Prostate gland (tissue), 2 donors: Measurements from ENCODE around the gene GALNT7. TPM values are rescaled to one million over a fixed set of nuclear protein-coding genes. Genes with fewer than 3 reads are reported as not detected.

Experiments
- DNase-seq: peaks from one replicate; pipeline ENCODE4 v3.0.0-alpha.2; 2019; ENCODE audit warnings: low spot score
- H3K27ac ChIP-seq, 2 donors: fragments of 200-600 bp; sonication (generic); 2 replicates each; pipeline ENCODE4 v1.5.1; 2017 to 2019
- H3K27me3 ChIP-seq: fragments of 200-600 bp; sonication (generic); replicated peaks from 2 replicates; pipeline ENCODE4 v1.5.1; 2019; ENCODE audit not compliant: insufficient read depth
- H3K36me3 ChIP-seq, 2 donors: fragments of 200-600 bp; sonication (generic); 1 replicate in 1 of 2; 2 replicates in 1 of 2; pipeline versions ENCODE4 v1.5.1 to v1.8.1; 2017 to 2019
- H3K4me1 ChIP-seq: fragments of 200-600 bp; sonication (generic); replicated peaks from 2 replicates; pipeline ENCODE4 v1.5.1; 2019
- H3K4me3 ChIP-seq, 2 donors: fragments of 200-600 bp; sonication (generic); 2 replicates each; pipeline ENCODE4 v1.5.1; 2017 to 2019
- H3K9me3 ChIP-seq: fragments of 200-600 bp; sonication (generic); 2 replicates; pipeline ENCODE4 v1.5.1; 2017
- POLR2A ChIP-seq: fragments of 450-650 bp; IDR thresholded peaks from one replicate; pipeline ENCODE4 v1.6.1; 2016; ENCODE audit warnings: antibody characterized with exemption, mild to moderate bottlenecking
- POLR2AphosphoS5 ChIP-seq: sonication (generic); formaldehyde crosslinking; IDR thresholded peaks from one replicate; pipeline ENCODE4 v1.6.1; 2017; ENCODE audit warnings: antibody characterized with exemption
- WGBS: methylation state at CpG from one replicate; pipeline ENCODE4 v1.1.5; 2018; 5-methylcytosine and 5-hydroxymethylcytosine counted together
- intact Hi-C: fragments of 100-400 bp; cut with DNase I; formaldehyde crosslinking; loops from one replicate; pipeline ENCODE4 v1.14.2; 2022
- total RNA-seq, 2 donors: library from RNA; depleted of rRNA; stranded (reverse); fragments of >200 nt; gene quantifications; one replicate each; pipeline ENCODE4 v1.1.0, GENCODE V29; 2016
- TF ChIP-seq, protein P1 (sequence below), 4 experiments: fragments of 200-600 bp in 2 of 4; fragments of 450-650 bp in 2 of 4; sonication (generic) in 2 of 4; IDR thresholded peaks; 1 replicate in 3 of 4; 2 replicates in 1 of 4; pipeline ENCODE4 v1.5.1; 2016 to 2019; ENCODE audit warnings: antibody characterized with exemption in 4 of 4, mild to moderate bottlenecking in 2 of 4, moderate library complexity in 2 of 4

The GALNT7 gene
- total RNA-seq, 2 donors from 2014 or later, result 45.5 to 109 TPM

- no peak for TF ChIP-seq POLR2AphosphoS5
- TF ChIP-seq POLR2A, result no peak
- TF ChIP-seq, protein P1, sequence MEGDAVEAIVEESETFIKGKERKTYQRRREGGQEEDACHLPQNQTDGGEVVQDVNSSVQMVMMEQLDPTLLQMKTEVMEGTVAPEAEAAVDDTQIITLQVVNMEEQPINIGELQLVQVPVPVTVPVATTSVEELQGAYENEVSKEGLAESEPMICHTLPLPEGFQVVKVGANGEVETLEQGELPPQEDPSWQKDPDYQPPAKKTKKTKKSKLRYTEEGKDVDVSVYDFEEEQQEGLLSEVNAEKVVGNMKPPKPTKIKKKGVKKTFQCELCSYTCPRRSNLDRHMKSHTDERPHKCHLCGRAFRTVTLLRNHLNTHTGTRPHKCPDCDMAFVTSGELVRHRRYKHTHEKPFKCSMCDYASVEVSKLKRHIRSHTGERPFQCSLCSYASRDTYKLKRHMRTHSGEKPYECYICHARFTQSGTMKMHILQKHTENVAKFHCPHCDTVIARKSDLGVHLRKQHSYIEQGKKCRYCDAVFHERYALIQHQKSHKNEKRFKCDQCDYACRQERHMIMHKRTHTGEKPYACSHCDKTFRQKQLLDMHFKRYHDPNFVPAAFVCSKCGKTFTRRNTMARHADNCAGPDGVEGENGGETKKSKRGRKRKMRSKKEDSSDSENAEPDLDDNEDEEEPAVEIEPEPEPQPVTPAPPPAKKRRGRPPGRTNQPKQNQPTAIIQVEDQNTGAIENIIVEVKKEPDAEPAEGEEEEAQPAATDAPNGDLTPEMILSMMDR (IDR thresholded peaks at IDR 0.05), result no peak
- H3K4me1 ChIP-seq, result no peaks in the 10 kb centered on the region
- intact Hi-C loops, result no loop called here
- DNase-seq, result no peak
- no peaks in the 10 kb centered on the region for H3K36me3 ChIP-seq
- WGBS, result 95% methylated on average over 2 of the region's 2 CpGs
- H3K9me3 ChIP-seq, result no peaks in the 10 kb centered on the region
- H3K27me3 ChIP-seq, result no peaks in the 10 kb centered on the region
- no peak overlapping the region for H3K27ac ChIP-seq
- H3K4me3 ChIP-seq, result no peak overlapping the region
These were observed 162.0 kb downstream of the GALNT7 start for GRCh38 chr4:173330590-173330989.

DNA sequence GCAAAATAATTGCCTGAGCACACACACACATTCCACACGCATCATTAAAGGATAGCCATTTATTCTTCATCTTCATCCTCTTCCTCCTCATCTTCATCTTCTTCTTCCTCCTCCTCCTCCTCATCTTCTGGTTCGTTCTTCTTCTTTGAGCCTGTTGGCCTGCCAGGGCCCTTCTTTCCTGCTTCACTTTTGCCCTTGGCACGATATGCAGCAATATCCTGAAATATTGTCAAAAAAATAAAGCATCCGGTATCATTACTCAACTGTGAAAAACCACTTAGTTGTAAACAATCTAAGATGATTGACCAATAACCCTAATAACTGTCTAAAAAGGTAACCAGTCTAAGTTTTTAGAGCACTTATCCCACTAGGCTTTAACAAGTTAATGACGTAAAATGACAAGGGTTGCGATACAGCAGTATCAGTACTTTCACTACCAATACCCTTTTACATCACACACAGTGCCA is 163.4 kb downstream of the GALNT7 start:
- intact Hi-C loops, result no loop called here
- peak overlapping the region in 1 of 2 donors; percentile 82 for H3K4me3 ChIP-seq

GRCh38 chr4:173332963-173333657 is 164.5 kb downstream of the GALNT7 start:
- no peaks in the 10 kb centered on the region for H3K36me3 ChIP-seq
- H3K4me3 ChIP-seq, result peak overlapping the region; percentile 82 to 98
- no peak for TF ChIP-seq POLR2A
- TF ChIP-seq, protein P1 (IDR thresholded peaks at IDR 0.05), result no peak
- TF ChIP-seq POLR2AphosphoS5, result no peak
- no peak for DNase-seq
- intact Hi-C loops, result no loop called here
- peak overlapping the region; percentile 98 to 100 for H3K27ac ChIP-seq
- H3K4me1 ChIP-seq, result no peaks in the 10 kb centered on the region
- H3K9me3 ChIP-seq, result no peaks in the 10 kb centered on the region
- 4% methylated on average over 21 of the region's 21 CpGs for WGBS
- no peaks in the 10 kb centered on the region for H3K27me3 ChIP-seq

More for the DNA sequence above, 163.4 kb downstream of the GALNT7 start:
- Histone ChIP-seq H3K27ac (no peak overlapping the region), H3K36me3 (no peaks in the 10 kb centered on the region), H3K4me1 (no peaks in the 10 kb centered on the region), H3K9me3 (no peaks in the 10 kb centered on the region), H3K27me3 (no peaks in the 10 kb centered on the region)
- 34% methylated on average over 6 of the region's 6 CpGs for WGBS
- no peak for DNase-seq
- TF ChIP-seq, protein P1 (IDR thresholded peaks at IDR 0.05), result no peak
- TF ChIP-seq POLR2AphosphoS5 (no peak), POLR2A (no peak)

DNA sequence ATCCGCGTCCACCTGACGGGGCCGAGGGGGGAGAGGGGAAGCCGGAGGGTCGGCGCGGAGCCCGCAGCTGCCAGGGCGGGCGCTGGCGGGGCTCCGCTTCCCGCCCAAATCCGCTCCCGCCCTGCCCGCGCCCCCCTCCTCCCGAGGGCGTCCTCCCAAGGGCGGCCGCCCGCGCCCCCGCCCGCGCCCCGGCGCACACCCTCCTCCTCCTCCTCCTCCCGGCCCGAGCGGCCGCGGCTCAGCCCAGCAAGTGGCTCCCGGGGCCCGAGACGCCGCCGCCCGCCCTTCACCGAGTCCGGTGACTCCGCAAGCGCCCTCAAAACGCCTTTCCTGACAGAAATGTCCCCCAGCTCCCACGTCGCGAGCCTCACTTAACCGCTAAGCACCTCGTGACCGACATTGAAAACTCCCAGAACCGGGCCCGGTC is 165.1 kb downstream of the GALNT7 start:
- DNase-seq, result peak; percentile 67
- Histone ChIP-seq H3K4me3 (peak overlapping the region; percentile 82 to 98), H3K9me3 (no peaks in the 10 kb centered on the region), H3K27me3 (no peaks in the 10 kb centered on the region), H3K27ac (peak overlapping the region; percentile 98 to 100), H3K4me1 (no peaks in the 10 kb centered on the region), H3K36me3 (no peaks in the 10 kb centered on the region)
- 0% methylated on average over 27 of the region's 53 CpGs for whole genome bisulfite sequencing
- intact Hi-C loops, result loop anchor here (1.0 kb wide), 1 partner anchor 37 kb away; the partner anchor contains the start of gene SAP30
- TF ChIP-seq POLR2A (no peak), POLR2AphosphoS5 (no peak)
- TF ChIP-seq, protein P1 (IDR thresholded peaks at IDR 0.05), result no peak
